Retinal pigment epithelial cell (primary cell): ENCODE measurements around the gene RHOXF1.
"Not testable (repeated sequence)": the region's sequence is repeated elsewhere in the genome, so short reads cannot be mapped to it uniquely, and the experiment has no call there.

Source experiments
- DNase-seq: peaks from one replicate; pipeline ENCODE4 v3.0.0-alpha.2; 2010; ENCODE audit warnings: low read depth
- H3K4me3 ChIP-seq: 2 replicates; pipeline ENCODE4 v1.5.1; 2011; ENCODE audit warnings: mild to moderate bottlenecking, low read length, control low read depth, moderate library complexity
- CTCF ChIP-seq: conservative IDR thresholded peaks from 2 replicates; pipeline ENCODE4 v1.5.1; 2011; ENCODE audit warnings: low read depth, low read length, control low read depth, inconsistent platforms

The RHOXF1 gene, protein sequence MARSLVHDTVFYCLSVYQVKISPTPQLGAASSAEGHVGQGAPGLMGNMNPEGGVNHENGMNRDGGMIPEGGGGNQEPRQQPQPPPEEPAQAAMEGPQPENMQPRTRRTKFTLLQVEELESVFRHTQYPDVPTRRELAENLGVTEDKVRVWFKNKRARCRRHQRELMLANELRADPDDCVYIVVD

DNA sequence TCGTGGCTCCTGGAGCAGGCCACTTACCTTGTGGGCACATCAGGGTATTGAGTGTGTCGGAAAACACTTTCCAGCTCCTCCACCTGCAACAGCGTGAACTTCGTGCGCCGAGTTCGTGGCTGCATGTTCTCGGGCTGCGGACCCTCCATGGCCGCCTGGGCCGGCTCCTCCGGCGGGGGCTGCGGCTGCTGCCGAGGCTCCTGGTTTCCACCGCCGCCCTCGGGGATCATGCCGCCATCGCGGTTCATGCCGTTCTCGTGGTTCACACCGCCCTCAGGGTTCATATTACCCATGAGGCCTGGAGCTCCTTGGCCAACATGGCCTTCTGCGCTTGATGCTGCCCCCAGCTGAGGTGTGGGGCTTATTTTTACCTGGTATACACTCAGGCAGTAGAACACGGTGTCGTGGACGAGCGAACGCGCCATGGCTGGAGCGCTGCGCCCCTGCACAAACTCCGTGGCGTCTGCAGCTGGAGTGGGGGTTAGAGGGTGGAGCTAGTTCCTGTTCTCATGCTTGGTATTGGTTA lies at the start of gene RHOXF1:
TSS of gene RHOXF1 (minus strand) at position 476 of the 526 bp plus-strand sequence. CDS start at position 425, 51 bp downstream.
- DNase-seq, result no peak
- TF ChIP-seq CTCF, result no peak
- no peak within 1 kb of the TSS for H3K4me3 ChIP-seq

DNA sequence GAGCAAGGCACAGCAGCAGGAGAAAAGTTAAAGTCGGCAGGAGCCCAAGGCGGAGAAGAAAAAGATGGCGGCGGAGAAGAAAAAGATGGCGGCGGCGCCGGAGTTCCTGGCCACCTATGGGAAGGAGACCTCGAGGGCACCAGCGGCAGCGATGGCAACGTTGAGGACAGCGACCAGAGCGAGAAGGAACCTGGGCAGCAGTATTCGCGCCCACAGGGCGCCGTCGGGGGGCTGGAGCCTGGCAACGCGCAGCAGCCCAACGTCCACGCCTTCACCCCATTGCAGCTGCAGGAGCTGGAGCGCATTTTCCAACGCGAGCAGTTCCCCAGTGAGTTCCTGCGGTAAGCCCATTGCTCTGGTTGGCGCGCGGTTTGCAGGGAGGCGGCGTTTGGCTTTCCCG lies 43.4 kb upstream of the RHOXF1 start:
- not testable (repeated sequence) for H3K4me3 ChIP-seq, DNase-seq

DNA sequence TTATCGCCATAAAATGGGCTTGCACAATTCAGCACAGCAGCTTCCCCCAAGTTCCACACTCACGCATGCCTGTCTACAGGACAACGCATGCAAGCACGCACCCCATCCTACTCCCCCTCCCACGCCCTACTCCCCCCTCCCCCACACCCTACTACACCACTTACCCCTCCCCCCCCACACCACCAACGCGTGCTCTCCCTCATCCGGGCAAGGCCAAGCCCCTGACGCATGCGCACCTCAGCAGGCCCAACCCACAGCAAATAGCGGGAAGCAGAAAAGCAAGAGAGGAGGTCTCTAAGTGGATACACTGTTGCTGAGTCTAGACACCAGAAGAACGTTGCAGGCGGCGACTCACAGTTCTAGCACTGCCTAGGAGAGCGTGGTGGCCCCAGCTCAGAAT lies 42.6 kb upstream of the RHOXF1 start, which contains the start of gene RHOXF2:
TSS of gene RHOXF2 (plus strand) at position 301 of the 400 bp plus-strand sequence. CDS start 138 bp downstream, outside the sequence.
- not testable (repeated sequence) for DNase-seq, H3K4me3 ChIP-seq

- not testable (repeated sequence) for H3K4me3 ChIP-seq, DNase-seq
These were observed 34.5 kb upstream of the RHOXF1 start for GRCh38 chrX:120150109-120150744.

- H3K4me3 ChIP-seq, result no peak overlapping the region
- no peak for TF ChIP-seq CTCF
- no peak for DNase-seq
These were observed 31.8 kb upstream of the RHOXF1 start for GRCh38 chrX:120147537-120147936.

- DNase-seq, H3K4me3 ChIP-seq: not testable (repeated sequence)
These were observed 30.6 kb upstream of the RHOXF1 start for GRCh38 chrX:120146323-120146722.

DNA sequence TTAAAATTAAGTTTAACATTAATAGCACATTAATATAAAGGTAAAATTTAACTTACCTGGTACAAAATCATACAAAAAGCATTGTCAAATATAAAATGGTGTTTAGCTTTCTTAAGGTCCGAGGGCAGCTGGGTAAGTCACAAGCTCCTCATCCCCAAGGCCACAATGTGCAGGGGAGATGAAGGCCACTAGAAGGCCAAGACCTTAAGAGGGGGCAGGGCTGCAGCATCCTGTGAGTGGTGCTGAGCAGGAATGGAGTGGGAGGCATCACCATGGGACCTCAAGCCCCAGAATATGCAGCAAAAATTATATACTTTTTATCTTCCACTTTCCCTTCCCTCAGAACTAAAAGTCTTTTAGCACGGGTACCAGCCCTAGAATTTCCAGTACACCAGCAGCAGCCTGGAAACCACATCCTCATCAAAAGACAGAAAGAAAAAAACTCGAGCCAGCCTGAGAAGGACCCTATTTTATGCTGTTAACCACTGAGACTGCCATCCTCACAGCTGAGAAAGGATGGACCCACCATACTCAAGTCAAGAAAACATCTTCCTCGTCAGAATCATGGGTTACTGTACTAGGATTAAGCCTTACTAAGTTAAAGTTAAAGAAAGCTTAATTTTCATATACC lies 29.7 kb upstream of the RHOXF1 start:
- no peak overlapping the region for H3K4me3 ChIP-seq
- TF ChIP-seq CTCF, result no peak
- DNase-seq, result no peak

- DNase-seq, result no peak
- no peak for TF ChIP-seq CTCF
- no peak overlapping the region for H3K4me3 ChIP-seq
These were observed 28.6 kb upstream of the RHOXF1 start for GRCh38 chrX:120144178-120144844.
